K562 treated with DMSO at 1 percent for 12 hours (cell line): ENCODE data around the gene TUBA1A. TPM values are rescaled to one million over a fixed set of nuclear protein-coding genes. Genes with fewer than 3 reads are reported as not detected.

Experiments
- total RNA-seq: library from RNA; unstranded; fragments of 300-600 nt; gene quantifications from 2 replicates; pipeline ENCODE4 v1.2.3, GENCODE V29; 2022; ENCODE audit not compliant: insufficient read depth

Gene TUBA1A
- 37.1 and 40.4 TPM in 2 replicates for total RNA-seq

DNA sequence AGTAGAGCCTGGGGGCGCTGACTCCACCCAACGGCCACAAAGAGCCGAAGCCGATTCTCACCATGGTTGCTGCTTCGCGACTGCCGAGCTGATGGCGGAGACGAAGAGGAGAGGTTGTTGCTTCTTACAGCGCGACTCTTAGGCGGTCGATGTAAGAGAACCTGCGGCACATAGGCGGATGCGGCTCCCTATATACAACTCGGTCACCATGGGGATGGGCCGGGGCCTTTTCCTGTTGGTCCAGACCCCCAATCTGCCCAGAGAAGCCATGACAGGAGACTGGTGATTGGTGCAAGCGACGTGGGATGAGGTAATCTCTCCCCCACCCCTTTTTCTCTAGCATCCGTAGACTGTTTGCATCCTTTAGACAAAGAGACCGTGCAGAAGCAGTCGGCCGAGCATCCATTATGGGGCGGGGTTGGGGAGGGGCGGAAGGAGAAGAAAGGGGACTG is at the start of gene TUBA1A:
Gene TUBA1A, minus strand, starts transcription at position 165 of the 452 bp plus-strand sequence. Its CDS starts 101 bp downstream, at position 64.

Other genes with a start within 250 kb of the TUBA1A start
- gene ARF3, start 231.6 kb downstream of the TUBA1A start, total RNA-seq: 50.1 and 87.6 TPM in 2 replicates
- gene WNT10B, start 217.3 kb downstream of the TUBA1A start, total RNA-seq: 0.72 TPM in 1 of 2 replicates, not detected in the other
- gene WNT1, start 210.8 kb downstream of the TUBA1A start, total RNA-seq: not detected in 2 replicates
- 0.27 and 0.62 TPM in 2 replicates for gene DDN, start 189.7 kb downstream of the TUBA1A start, total RNA-seq
- gene PRKAG1, start 170.3 kb downstream of the TUBA1A start, total RNA-seq: 58.2 and 84.6 TPM in 2 replicates
- 7.2 and 74.6 TPM in 2 replicates for gene KMT2D, start 128.3 kb downstream of the TUBA1A start, total RNA-seq
- gene RHEBL1, start 119.1 kb downstream of the TUBA1A start, total RNA-seq: 22.2 and 32.9 TPM in 2 replicates
- gene DHH, start 94.3 kb downstream of the TUBA1A start, total RNA-seq: 1.2 and 1.8 TPM in 2 replicates
- gene LMBR1L, start 78.2 kb downstream of the TUBA1A start, total RNA-seq: 31.8 and 42.0 TPM in 2 replicates
- 2,187 and 2,718 TPM in 2 replicates for gene TUBA1B, start 57.7 kb downstream of the TUBA1A start, total RNA-seq
- 697 and 747 TPM in 2 replicates for gene TUBA1C, start 76.0 kb upstream of the TUBA1A start, total RNA-seq
- 1.1 and 3.9 TPM in 2 replicates for gene PRPH, start 106.1 kb upstream of the TUBA1A start, total RNA-seq
- gene TROAP, start 134.2 kb upstream of the TUBA1A start, total RNA-seq: 38.7 and 76.7 TPM in 2 replicates
- 1.9 and 3.1 TPM in 2 replicates for gene C1QL4, start 148.1 kb upstream of the TUBA1A start, total RNA-seq
- gene DNAJC22, start 157.8 kb upstream of the TUBA1A start, total RNA-seq: 0.19 TPM in 1 of 2 replicates, not detected in the other
- 11.1 and 28.0 TPM in 2 replicates for gene SPATS2, start 178.4 kb upstream of the TUBA1A start, total RNA-seq